ENCODE results near the gene DPF3. TPM values are rescaled to one million over a fixed set of nuclear protein-coding genes. Genes with fewer than 3 reads are reported as not detected.

DPF3 gene
- total and polyA plus RNA-seq, 2 of the 13 experiments (the other 11 are each of a cell fraction or from before 2014, with no cell fraction given) = 0.09 to 0.60 TPM

DNA sequence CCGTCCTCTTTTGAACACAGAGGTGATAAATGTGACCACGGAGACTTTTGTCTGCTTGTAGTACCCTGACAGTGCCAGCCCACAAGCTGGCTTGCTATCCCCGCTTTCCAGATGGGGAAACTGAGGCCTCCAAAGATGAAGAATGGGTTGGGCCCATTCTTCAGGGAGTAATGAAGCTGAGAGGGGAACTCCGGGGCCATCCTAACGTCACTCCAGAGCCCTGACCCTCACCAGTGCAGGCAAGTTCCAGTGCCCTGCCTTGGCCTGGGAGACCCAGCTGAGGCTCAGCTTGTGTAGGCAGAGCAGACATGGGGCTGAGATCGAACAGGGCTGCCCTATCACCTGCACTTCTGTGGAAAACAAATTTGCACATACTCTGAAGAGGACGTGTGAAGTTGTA is 277.1 kb downstream of the DPF3 start:
- no TSS peak for BruUV-seq (replicated peaks)
- no peak overlapping the region for H2AFZ ChIP-seq (ENCODE audit: low read length)
- H3K4me1 ChIP-seq (ENCODE audit: insufficient read depth, low read length) = no peaks in the 10 kb centered on the region
- in situ Hi-C loops (cut with HindIII; ENCODE audit: extremely low pct_ligation_motif_present, low pct_unique_long_range_greater_than_20kb) = no loop called here
- TF ChIP-seq ZNF180 (CRISPR knock-in tag; IDR thresholded peaks at IDR 0.05; ENCODE audit: borderline replicate concordance, low read depth) (no peak), KAT8 (CRISPR knock-in tag; IDR thresholded peaks at IDR 0.05) (no peak), ZNF207 (IDR thresholded peaks at IDR 0.05; ENCODE audit: borderline replicate concordance) (no peak), SIN3B (IDR thresholded peaks at IDR 0.05; ENCODE audit: low read length) (no peak), SOX6 (IDR thresholded peaks at IDR 0.05) (no peak), SOX6 (CRISPR knock-in tag; IDR thresholded peaks at IDR 0.05) (no peak), SETDB1 (CRISPR knock-in tag; IDR thresholded peaks at IDR 0.05; ENCODE audit: borderline replicate concordance) (no peak), ZNF550 (CRISPR knock-in tag; IDR thresholded peaks at IDR 0.05; ENCODE audit: borderline replicate concordance) (no peak), ZNF724P (CRISPR knock-in tag; IDR thresholded peaks at IDR 0.05; ENCODE audit: borderline replicate concordance) (no peak), TEAD2 (CRISPR knock-in tag; IDR thresholded peaks at IDR 0.05) (no peak), ZNF839 (CRISPR knock-in tag; IDR thresholded peaks at IDR 0.05; ENCODE audit: borderline replicate concordance) (no peak), RERE (CRISPR knock-in tag; IDR thresholded peaks at IDR 0.05; ENCODE audit: low read depth) (no peak)
- TF ChIP-seq, protein P1, sequence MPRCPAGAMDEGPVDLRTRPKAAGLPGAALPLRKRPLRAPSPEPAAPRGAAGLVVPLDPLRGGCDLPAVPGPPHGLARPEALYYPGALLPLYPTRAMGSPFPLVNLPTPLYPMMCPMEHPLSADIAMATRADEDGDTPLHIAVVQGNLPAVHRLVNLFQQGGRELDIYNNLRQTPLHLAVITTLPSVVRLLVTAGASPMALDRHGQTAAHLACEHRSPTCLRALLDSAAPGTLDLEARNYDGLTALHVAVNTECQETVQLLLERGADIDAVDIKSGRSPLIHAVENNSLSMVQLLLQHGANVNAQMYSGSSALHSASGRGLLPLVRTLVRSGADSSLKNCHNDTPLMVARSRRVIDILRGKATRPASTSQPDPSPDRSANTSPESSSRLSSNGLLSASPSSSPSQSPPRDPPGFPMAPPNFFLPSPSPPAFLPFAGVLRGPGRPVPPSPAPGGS (CRISPR knock-in tag; IDR thresholded peaks at IDR 0.05) = no peak
- TF ChIP-seq, protein P2, sequence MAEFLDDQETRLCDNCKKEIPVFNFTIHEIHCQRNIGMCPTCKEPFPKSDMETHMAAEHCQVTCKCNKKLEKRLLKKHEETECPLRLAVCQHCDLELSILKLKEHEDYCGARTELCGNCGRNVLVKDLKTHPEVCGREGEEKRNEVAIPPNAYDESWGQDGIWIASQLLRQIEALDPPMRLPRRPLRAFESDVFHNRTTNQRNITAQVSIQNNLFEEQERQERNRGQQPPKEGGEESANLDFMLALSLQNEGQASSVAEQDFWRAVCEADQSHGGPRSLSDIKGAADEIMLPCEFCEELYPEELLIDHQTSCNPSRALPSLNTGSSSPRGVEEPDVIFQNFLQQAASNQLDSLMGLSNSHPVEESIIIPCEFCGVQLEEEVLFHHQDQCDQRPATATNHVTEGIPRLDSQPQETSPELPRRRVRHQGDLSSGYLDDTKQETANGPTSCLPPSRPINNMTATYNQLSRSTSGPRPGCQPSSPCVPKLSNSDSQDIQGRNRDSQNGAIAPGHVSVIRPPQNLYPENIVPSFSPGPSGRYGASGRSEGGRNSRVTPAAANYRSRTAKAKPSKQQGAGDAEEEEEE (CRISPR knock-in tag; IDR thresholded peaks at IDR 0.05; ENCODE audit: borderline replicate concordance) = no peak
- no peak overlapping the region for H3K4me2 ChIP-seq (ENCODE audit: low read depth, low read length)
- H3K4me3 ChIP-seq (replicated peaks in 1 of 3; ENCODE audit: insufficient read depth in 1 of 3, low read depth in 2 of 3, low read length in 3 of 3) = no peak overlapping the region
- intact Hi-C loops (cut with micrococcal nuclease; ENCODE audit: unreplicated experiment) = no loop called here
- H3K36me3 ChIP-seq (replicated peaks in 1 of 2; ENCODE audit: control insufficient read depth in 1 of 2, insufficient read depth in 2 of 2, low read length in 2 of 2) = no peaks in the 10 kb centered on the region
- no peaks in the 10 kb centered on the region for H3K9me3 ChIP-seq (ENCODE audit: low read length)
- H3K9ac ChIP-seq (ENCODE audit: insufficient read depth, low read depth, low read length) = no peak overlapping the region
- FAIRE-seq (no peak), DNase-seq (ENCODE audit: low spot score) (no peak), ATAC-seq (no peak)
- WGBS (ENCODE audit: low lambda C conversion rate) = 0% methylated on average over 7 of the region's 7 CpGs
- no peak overlapping the region for H3K27ac ChIP-seq (ENCODE audit: extremely low read length, insufficient read depth, low read length)
- peaks cover 0 to 3% of the 10 kb centered on the region in 2 experiments; a peak in 2 of 5 replicates for H3K27me3 ChIP-seq (ENCODE audit: control insufficient read depth in 1 of 2, insufficient read depth in 2 of 2, low read length in 2 of 2)
- H4K20me1 ChIP-seq (ENCODE audit: insufficient read depth, low read length) = no peaks in the 10 kb centered on the region
- ChIA-PET CTCF (ENCODE audit: low intra/inter-chr PET ratio, low total read pairs) (no interaction called here), POLR2A (no interaction called here)
- no peaks in the 10 kb centered on the region for H3K79me2 ChIP-seq (ENCODE audit: insufficient read depth, low read length)
